HCT116 (cell line): ENCODE measurements around the gene CCNJ. TPM values are rescaled to one million over a fixed set of nuclear protein-coding genes. Genes with fewer than 3 reads are reported as not detected.

Experiments used
- ATAC-seq: fragments of 200-7000 bp; cut with Tn5 transposase; 2 replicates; pipeline ENCODE4 v1.9.1; 2020; ENCODE audit warnings: mild to moderate bottlenecking, moderate library complexity
- BruUV-seq: library from RNA; stranded (reverse); fragments of 400-500 nt; replicated peaks from 2 replicates; lab custom pipeline; 2021; lab: Mats Ljungman, UMichigan
- CTCF ChIA-PET: fragments of 300-600 bp; sonication (Branson Sonifier 250); formaldehyde crosslinking; loops from one replicate; lab custom pipeline; 2021; ENCODE audit warnings: antibody characterized with exemption; lab: Charles Lee
- POLR2A ChIA-PET: fragments of 300-600, 350-600 bp; sonication (Branson Sonifier 250); formaldehyde crosslinking; loops from one replicate; lab custom pipeline; 2021; ENCODE audit warnings: antibody characterized with exemption; lab: Charles Lee
- RAD21 ChIA-PET, 2 experiments: fragments of 300-600 bp; sonication (Branson Sonifier 250); formaldehyde crosslinking; loops; one replicate each; lab custom pipeline; 2023; ENCODE audit warnings: low total read pairs in 2 of 2; ENCODE audit not compliant: uncharacterized antibody in 2 of 2, unreplicated experiment in 2 of 2, low non-redundant PET in 1 of 2; lab: Charles Lee
- DNase-seq: peaks from one replicate; pipeline ENCODE4 v3.0.0-alpha.2; 2010; ENCODE audit warnings: low read depth, low spot score
- H2AFZ ChIP-seq: fragments of 200-600 bp; shearing (Covaris generic), sonication (generic); 2 replicates; pipeline ENCODE4 v1.6.1; 2017; ENCODE audit warnings: low read depth, mixed run types, mixed read lengths, antibody characterized with exemption, low read length; ENCODE audit not compliant: poor library complexity, severe bottlenecking
- H3K27ac ChIP-seq: 2 replicates; pipeline ENCODE4 v1.5.1; 2012; ENCODE audit warnings: low read depth, low read length
- H3K27me3 ChIP-seq: fragments of 200-600 bp; sonication (generic); 2 replicates; pipeline ENCODE4 v1.6.1; 2016; ENCODE audit warnings: mixed run types, low read length, mixed read lengths; ENCODE audit not compliant: insufficient read depth
- H3K36me3 ChIP-seq, 2 experiments: fragments of 200-500 bp in 1 of 2; fragments of 200-600 bp in 1 of 2; sonication (Bioruptor generic) in 1 of 2; sonication (generic) in 1 of 2; 2 replicates each; pipeline versions ENCODE4 v1.5.1 to v1.6.1; 2014 to 2016; ENCODE audit warnings: low read length in 2 of 2, inconsistent platforms in 1 of 2, mixed read lengths in 1 of 2, mixed run types in 1 of 2; ENCODE audit not compliant: insufficient read depth in 2 of 2, control insufficient read depth in 1 of 2
- H3K4me1 ChIP-seq, 2 experiments: fragments of 200-600 bp in 1 of 2; sonication (generic) in 1 of 2; 2 replicates each; pipeline versions ENCODE4 v1.5.1 to v1.6.1; 2012 to 2017; ENCODE audit warnings: low read length in 2 of 2, inconsistent platforms in 1 of 2, mild to moderate bottlenecking in 1 of 2, mixed read lengths in 1 of 2, mixed run types in 1 of 2, moderate library complexity in 1 of 2; ENCODE audit not compliant: insufficient read depth in 2 of 2, control insufficient read depth in 1 of 2
- H3K4me2 ChIP-seq: fragments of 200-600 bp; sonication (generic); 2 replicates; pipeline ENCODE4 v1.6.1; 2017; ENCODE audit warnings: mixed run types, low read length, mixed read lengths
- H3K4me3 ChIP-seq, 2 experiments: fragments of 200-600 bp in 1 of 2; sonication (generic) in 1 of 2; replicated peaks in 1 of 2; 2 replicates each; pipeline ENCODE4 v1.5.1; 2011 to 2016; ENCODE audit warnings: low read length in 2 of 2, control low read depth in 1 of 2, low read depth in 1 of 2, mild to moderate bottlenecking in 1 of 2, mixed read lengths in 1 of 2, mixed run types in 1 of 2
- H3K79me2 ChIP-seq: fragments of 200-600 bp; sonication (generic); 2 replicates; pipeline ENCODE4 v1.6.1; 2017; ENCODE audit warnings: mild to moderate bottlenecking, mixed run types, low read length, moderate library complexity, mixed read lengths; ENCODE audit not compliant: insufficient read depth
- H3K9ac ChIP-seq: fragments of 200-600 bp; sonication (generic); 2 replicates; pipeline ENCODE4 v1.6.1; 2016; ENCODE audit warnings: low read length, mixed read lengths
- H3K9me2 ChIP-seq: fragments of 200-600 bp; sonication (generic), shearing (Covaris generic); 2 replicates; pipeline ENCODE4 v1.6.1; 2017; ENCODE audit warnings: mixed run types, mild to moderate bottlenecking, moderate library complexity; ENCODE audit not compliant: insufficient read depth
- H3K9me3 ChIP-seq, 2 experiments: fragments of 200-500 bp in 1 of 2; fragments of 200-600 bp in 1 of 2; sonication (Bioruptor generic) in 1 of 2; sonication (generic) in 1 of 2; 2 replicates each; pipeline ENCODE4 v1.6.1; 2014 to 2017; ENCODE audit warnings: low read length in 2 of 2, mixed read lengths in 2 of 2, inconsistent platforms in 1 of 2, low read depth in 1 of 2, mild to moderate bottlenecking in 1 of 2, mixed run types in 1 of 2, moderate library complexity in 1 of 2; ENCODE audit not compliant: control insufficient read depth in 1 of 2, insufficient read depth in 1 of 2
- H4K20me1 ChIP-seq: fragments of 200-600 bp; sonication (generic), shearing (Covaris generic); 2 replicates; pipeline ENCODE4 v1.6.1; 2017; ENCODE audit warnings: mixed run types, mild to moderate bottlenecking, moderate library complexity; ENCODE audit not compliant: insufficient read depth
- ATF3 ChIP-seq: IDR thresholded peaks from 2 replicates; pipeline ENCODE4 v1.6.1; 2012
- CEBPB ChIP-seq: IDR thresholded peaks from 2 replicates; pipeline ENCODE4 v1.6.1; 2012; ENCODE audit warnings: low read depth
- CTCF ChIP-seq, 3 experiments: fragments of 200-600 bp in 1 of 3; sonication (generic) in 1 of 3; IDR thresholded peaks in 2 of 3; conservative IDR thresholded peaks in 1 of 3; 2 replicates each; pipeline ENCODE4 v1.5.1; 2012 to 2017; ENCODE audit warnings: low read depth in 2 of 3, low read length in 2 of 3, antibody characterized with exemption in 1 of 3, borderline replicate concordance in 1 of 3, control low read depth in 1 of 3, mild to moderate bottlenecking in 1 of 3, mixed read lengths in 1 of 3, mixed run types in 1 of 3, moderate library complexity in 1 of 3; ENCODE audit not compliant: insufficient read depth in 1 of 3
- EZH2 ChIP-seq: fragments of 200-600 bp; sonication (generic); IDR thresholded peaks from 2 replicates; pipeline ENCODE4 v1.6.1; 2017; ENCODE audit warnings: antibody characterized with exemption, mixed run types
- EZH2phosphoT487 ChIP-seq: fragments of 200-600 bp; IDR thresholded peaks from 2 replicates; pipeline ENCODE4 v1.6.1; 2018; ENCODE audit warnings: antibody characterized with exemption, borderline replicate concordance
- POLR2AphosphoS5 ChIP-seq: IDR thresholded peaks from 2 replicates; pipeline ENCODE4 v1.6.1; 2011; ENCODE audit warnings: mild to moderate bottlenecking, low read depth, low read length, moderate library complexity
- RAD21 ChIP-seq: IDR thresholded peaks from 2 replicates; pipeline ENCODE4 v1.6.1; 2012; ENCODE audit warnings: low read depth, mild to moderate bottlenecking
- REST ChIP-seq: IDR thresholded peaks from 2 replicates; pipeline ENCODE4 v1.6.1; 2012; ENCODE audit warnings: low read depth
- SRF ChIP-seq: IDR thresholded peaks from 2 replicates; pipeline ENCODE4 v1.6.1; 2012; ENCODE audit warnings: low read depth
- ZNF274 ChIP-seq: fragments of 200-500 bp; sonication (Bioruptor generic); IDR thresholded peaks from 2 replicates; pipeline ENCODE4 v1.6.1; 2014; ENCODE audit warnings: mild to moderate bottlenecking, low read depth, low read length, inconsistent platforms
- intact Hi-C: fragments of 100-400 bp; cut with micrococcal nuclease; formaldehyde crosslinking; loops from 2 replicates; pipeline ENCODE4 v1.10.0; 2022
- total RNA-seq: library from RNA; stranded (reverse); gene quantifications from one replicate; pipeline ENCODE4 v1.2.1, GENCODE V29; 2021; ENCODE audit not compliant: unreplicated experiment

Gene CCNJ
- total RNA-seq, 1 experiment from 2014 or later, result 12.2 TPM

GRCh38 chr10:96021332-96021731 is 22.1 kb upstream of the CCNJ start (continued):
- TF ChIP-seq ATF3, result no peak
- no peak for TF ChIP-seq SRF
- no peak for TF ChIP-seq REST
- TF ChIP-seq ZNF274, result no peak
- TF ChIP-seq RAD21, result no peak
- no peak for TF ChIP-seq CEBPB
- TF ChIP-seq CTCF (IDR thresholded peaks at IDR 0.05 in 2 of 3, conservative IDR thresholded peaks at IDR 0.05 in 1 of 3; ENCODE audit: borderline replicate concordance in 1 of 3, insufficient read depth in 1 of 3, low read depth in 2 of 3, low read length in 2 of 3), result no peak
- TF ChIP-seq EZH2, result no peak
- TF ChIP-seq, all 23 proteins: peak for 0

GRCh38 chr10:96022739-96023138 is 20.6 kb upstream of the CCNJ start:
- intact Hi-C loops, result no loop called here

More at GRCh38 chr10:96022739-96023138, 20.6 kb upstream of the CCNJ start:
- Histone ChIP-seq H3K9ac (no peak overlapping the region), H3K4me2 (no peak overlapping the region), H3K36me3 (no peaks in the 10 kb centered on the region), H3K9me3 (no peaks in the 10 kb centered on the region), H3K27ac (no peak overlapping the region), H2AFZ (no peak overlapping the region), H4K20me1 (no peaks in the 10 kb centered on the region), H3K79me2 (no peaks in the 10 kb centered on the region), H3K4me1 (peaks cover 0 to 4% of the 10 kb centered on the region in 2 experiments; a peak in 1 of 4 replicates), H3K4me3 (no peak overlapping the region), H3K9me2 (no peaks in the 10 kb centered on the region), H3K27me3 (no peaks in the 10 kb centered on the region)
- ATAC-seq (no peak), DNase-seq (no peak)
- ChIA-PET POLR2A (no interaction called here), CTCF (no interaction called here), RAD21 (no interaction called here)
- BruUV-seq, result no TSS peak
- TF ChIP-seq POLR2AphosphoS5 (no peak), ATF3 (no peak), EZH2phosphoT487 (no peak), CEBPB (no peak)
